ENCODE data around the gene ILRUN. TPM values are rescaled to one million over a fixed set of nuclear protein-coding genes. Genes with fewer than 3 reads are reported as not detected.

The ILRUN gene
- total and polyA plus RNA-seq, 4 donors: 46.7 to 76.6 (median 66.0) TPM

Other genes with a start within 250 kb of the ILRUN start
- under 1 TPM; 0.10 to 0.84 TPM for gene PACSIN1, start 230.7 kb downstream of the ILRUN start, total RNA-seq
- under 1 TPM in 1 of 2 donors, not detected in 1; 0.10 TPM for gene PACSIN1, start 230.7 kb downstream of the ILRUN start, polyA plus RNA-seq
- gene SPDEF, start 140.4 kb downstream of the ILRUN start, total RNA-seq: under 1 TPM in 1 of 2 donors, not detected in 1; 0.23 TPM
- 1 to 10 TPM in 1 of 2 donors, under 1 TPM in 1; 0.67 to 3.0 TPM for gene SPDEF, start 140.4 kb downstream of the ILRUN start, polyA plus RNA-seq
- gene SNRPC, start 60.7 kb upstream of the ILRUN start, total RNA-seq: 10 to 100 TPM; 37.6 to 43.5 TPM
- 100 to 1,000 TPM in 1 of 2 donors, 10 to 100 TPM in 1; 79.3 to 109 TPM for gene SNRPC, start 60.7 kb upstream of the ILRUN start, polyA plus RNA-seq
- 10 to 100 TPM; 11.1 to 12.0 TPM for gene BLTP3A, start 95.3 kb upstream of the ILRUN start, total RNA-seq
- gene BLTP3A, start 95.3 kb upstream of the ILRUN start, polyA plus RNA-seq: 1 to 10 TPM; 1.1 to 2.1 TPM
- 10 to 100 TPM; 18.8 to 21.5 TPM for gene TAF11, start 191.3 kb upstream of the ILRUN start, total RNA-seq
- gene TAF11, start 191.3 kb upstream of the ILRUN start, polyA plus RNA-seq: 10 to 100 TPM; 41.6 to 50.6 TPM
- 10 to 100 TPM; 40.9 to 44.4 TPM for gene ANKS1A, start 192.5 kb upstream of the ILRUN start, total RNA-seq
- gene ANKS1A, start 192.5 kb upstream of the ILRUN start, polyA plus RNA-seq: 10 to 100 TPM in 1 of 2 donors, 1 to 10 TPM in 1; 9.4 to 17.2 TPM

Measured in aorta (tissue), 4 donors.